GM18873 (cell line): Measurements from ENCODE around the gene MEIS1.

Experiments
- ATAC-seq: cut with Tn5 transposase; IDR thresholded peaks from one replicate; pipeline ENCODE4 v1.9.1; 2021; ENCODE audit warnings: mild to moderate bottlenecking, moderate library complexity, moderate number of reproducible peaks; ENCODE audit not compliant: unreplicated experiment, low FRiP score

MEIS1 gene

GRCh38 chr2:66559672-66560071 lies 124.7 kb downstream of the MEIS1 start:
- ATAC-seq, result no peak

GRCh38 chr2:66560683-66561082 lies 125.8 kb downstream of the MEIS1 start:
- no peak for ATAC-seq

GRCh38 chr2:66561645-66562303 lies 126.8 kb downstream of the MEIS1 start:
- no peak for ATAC-seq

- no peak for ATAC-seq
Observed at GRCh38 chr2:66562304-66562685, 127.4 kb downstream of the MEIS1 start.

- ATAC-seq, result no peak
Observed at GRCh38 chr2:66563473-66563872, 128.5 kb downstream of the MEIS1 start.

GRCh38 chr2:66565291-66565690 lies 130.4 kb downstream of the MEIS1 start:
- no peak for ATAC-seq

GRCh38 chr2:66566726-66567399 lies 131.9 kb downstream of the MEIS1 start:
- no peak for ATAC-seq

- no peak for ATAC-seq
Observed at GRCh38 chr2:66567729-66568128, 132.8 kb downstream of the MEIS1 start.

- ATAC-seq, result no peak
Observed at GRCh38 chr2:66568650-66569300, 133.8 kb downstream of the MEIS1 start.

GRCh38 chr2:66569321-66569851 lies 134.5 kb downstream of the MEIS1 start:
- ATAC-seq, result no peak

GRCh38 chr2:66569974-66570373 lies 135.0 kb downstream of the MEIS1 start:
- no peak for ATAC-seq

- no peak for ATAC-seq
Observed at GRCh38 chr2:66570471-66570870, 135.5 kb downstream of the MEIS1 start.

- no peak for ATAC-seq
Observed at GRCh38 chr2:66571918-66572317, 137.0 kb downstream of the MEIS1 start.

GRCh38 chr2:66572391-66572790 lies 137.5 kb downstream of the MEIS1 start:
- ATAC-seq, result no peak

GRCh38 chr2:66573416-66573815 lies 138.5 kb downstream of the MEIS1 start:
- no peak for ATAC-seq

GRCh38 chr2:66573821-66574233 lies 138.9 kb downstream of the MEIS1 start:
- no peak for ATAC-seq

GRCh38 chr2:66574701-66575624 lies 140.0 kb downstream of the MEIS1 start:
- no peak for ATAC-seq

- no peak for ATAC-seq
Observed at GRCh38 chr2:66575625-66576310, 140.8 kb downstream of the MEIS1 start.

GRCh38 chr2:66576311-66576560 lies 141.3 kb downstream of the MEIS1 start:
- no peak for ATAC-seq
